ENCODE results near the gene TTN. TPM values are rescaled to one million over a fixed set of nuclear protein-coding genes. Genes with fewer than 3 reads are reported as not detected.

TTN gene
- total RNA-seq, 1 donor from 2014 or later, result 2.0 TPM

GRCh38 chr2:178734518-178734917 lies 72.7 kb downstream of the TTN start:
- no peak overlapping the region for H3K27ac ChIP-seq
- H3K9me3 ChIP-seq, result no peaks in the 10 kb centered on the region
- intact Hi-C loops (cut with DNase I), result no loop called here
- no peak overlapping the region for H3K4me3 ChIP-seq
- DNase-seq (ENCODE audit: extremely low spot score in 2 of 2), result no peak
- H3K4me1 ChIP-seq, result no peaks in the 10 kb centered on the region
- no peak for TF ChIP-seq POLR2AphosphoS5 (IDR thresholded peaks at IDR 0.05; ENCODE audit: insufficient read depth in 1 of 2, low read depth in 1 of 2)
- TF ChIP-seq POLR2A (IDR thresholded peaks at IDR 0.05), result no peak
- TF ChIP-seq CTCF (IDR thresholded peaks at IDR 0.05), result no peak
- no peaks in the 10 kb centered on the region for H3K36me3 ChIP-seq
- H3K27me3 ChIP-seq, result no peaks in the 10 kb centered on the region

GRCh38 chr2:178733975-178734374 lies 73.2 kb downstream of the TTN start:
- DNase-seq (ENCODE audit: extremely low spot score in 2 of 2), result no peak
- intact Hi-C loops (cut with DNase I), result no loop called here
- Histone ChIP-seq H3K27me3 (no peaks in the 10 kb centered on the region), H3K4me3 (no peak overlapping the region), H3K27ac (no peak overlapping the region), H3K9me3 (no peaks in the 10 kb centered on the region), H3K4me1 (no peaks in the 10 kb centered on the region), H3K36me3 (no peaks in the 10 kb centered on the region)
- no peak for TF ChIP-seq POLR2AphosphoS5 (IDR thresholded peaks at IDR 0.05; ENCODE audit: insufficient read depth in 1 of 2, low read depth in 1 of 2)
- no peak for TF ChIP-seq CTCF (IDR thresholded peaks at IDR 0.05)
- TF ChIP-seq POLR2A (IDR thresholded peaks at IDR 0.05), result no peak

GRCh38 chr2:178732913-178733312 lies 74.3 kb downstream of the TTN start:
- H3K4me3 ChIP-seq, result no peak overlapping the region
- no peak overlapping the region for H3K27ac ChIP-seq
- no peaks in the 10 kb centered on the region for H3K4me1 ChIP-seq
- no peaks in the 10 kb centered on the region for H3K27me3 ChIP-seq
- intact Hi-C loops (cut with DNase I), result no loop called here
- no peaks in the 10 kb centered on the region for H3K9me3 ChIP-seq
- DNase-seq (ENCODE audit: extremely low spot score in 2 of 2), result no peak
- TF ChIP-seq POLR2A (IDR thresholded peaks at IDR 0.05) (no peak), CTCF (IDR thresholded peaks at IDR 0.05) (no peak), POLR2AphosphoS5 (IDR thresholded peaks at IDR 0.05; ENCODE audit: insufficient read depth in 1 of 2, low read depth in 1 of 2) (no peak)
- H3K36me3 ChIP-seq, result no peaks in the 10 kb centered on the region

- TF ChIP-seq POLR2AphosphoS5 (IDR thresholded peaks at IDR 0.05; ENCODE audit: insufficient read depth in 1 of 2, low read depth in 1 of 2), result no peak
- intact Hi-C loops (cut with DNase I), result no loop called here
- H3K36me3 ChIP-seq, result no peaks in the 10 kb centered on the region
- no peak overlapping the region for H3K27ac ChIP-seq
- H3K27me3 ChIP-seq, result no peaks in the 10 kb centered on the region
- no peaks in the 10 kb centered on the region for H3K9me3 ChIP-seq
- H3K4me1 ChIP-seq, result no peaks in the 10 kb centered on the region
- no peak overlapping the region for H3K4me3 ChIP-seq
- DNase-seq (ENCODE audit: extremely low spot score in 2 of 2), result no peak
These were observed 75.9 kb downstream of the TTN start for GRCh38 chr2:178731300-178731699.

- Histone ChIP-seq H3K27ac (no peak overlapping the region), H3K9me3 (no peaks in the 10 kb centered on the region), H3K4me3 (no peak overlapping the region), H3K4me1 (no peaks in the 10 kb centered on the region), H3K36me3 (no peaks in the 10 kb centered on the region), H3K27me3 (no peaks in the 10 kb centered on the region)
- DNase-seq (ENCODE audit: extremely low spot score in 2 of 2), result no peak
- TF ChIP-seq CTCF (IDR thresholded peaks at IDR 0.05), result no peak
- no peak for TF ChIP-seq POLR2AphosphoS5 (IDR thresholded peaks at IDR 0.05; ENCODE audit: insufficient read depth in 1 of 2, low read depth in 1 of 2)
- no peak for TF ChIP-seq POLR2A (IDR thresholded peaks at IDR 0.05)
- intact Hi-C loops (cut with DNase I), result no loop called here
These were observed 77.2 kb downstream of the TTN start for GRCh38 chr2:178730049-178730448.

Measured in vagina (tissue), 2 donors.